HepG2 (cell line): ENCODE measurements around the gene RAB34. TPM values are rescaled to one million over a fixed set of nuclear protein-coding genes. Genes with fewer than 3 reads are reported as not detected.
A peak's percentile ranks its signal among the peaks of the same experiment; 100 is the strongest.

Experiments
- AGO1 ChIP-seq: fragments of 200-400 bp; formaldehyde crosslinking; IDR thresholded peaks from 2 replicates; pipeline ENCODE4 v1.6.1; 2017; ENCODE audit warnings: mild to moderate bottlenecking, low read depth, low read length, moderate library complexity; ENCODE audit not compliant: poor library complexity, severe bottlenecking
- BRD4 ChIP-seq: sonication (generic); formaldehyde crosslinking; IDR thresholded peaks from 2 replicates; pipeline ENCODE4 v1.4.0; 2020; ENCODE audit warnings: missing genetic modification reagents
- ELF1 ChIP-seq: sonication (generic); formaldehyde crosslinking; IDR thresholded peaks from 2 replicates; pipeline ENCODE4 v1.4.0; 2020; ENCODE audit warnings: missing genetic modification reagents
- FOSL1 ChIP-seq: sonication (generic); formaldehyde crosslinking; IDR thresholded peaks from 2 replicates; pipeline ENCODE4 v1.9.0; 2021; ENCODE audit warnings: missing genetic modification reagents, borderline replicate concordance
- HNRNPH1 ChIP-seq: fragments of 200-400 bp; formaldehyde crosslinking; optimal IDR thresholded peaks from 2 replicates; pipeline ENCODE3; 2017; ENCODE audit warnings: mild to moderate bottlenecking, low read depth, low read length
- HOXD1 ChIP-seq: sonication (generic); formaldehyde crosslinking; IDR thresholded peaks from 2 replicates; pipeline ENCODE4 v1.5.0; 2020; ENCODE audit warnings: missing genetic modification reagents
- KAT7 ChIP-seq: IDR thresholded peaks from 2 replicates; pipeline ENCODE4 v1.6.1; 2018; ENCODE audit warnings: borderline replicate concordance, missing compliant biosample characterization
- MAFK ChIP-seq, 2 experiments: IDR thresholded peaks in 1 of 2; conservative IDR thresholded peaks in 1 of 2; 2 replicates each; pipeline ENCODE4 v1.6.1; 2011; ENCODE audit warnings: improper control_type of control experiment in 2 of 2, low read length in 2 of 2
- NCOR1 ChIP-seq: fragments of 200-600 bp; sonication (generic); IDR thresholded peaks from 2 replicates; pipeline ENCODE4 v1.7.0; 2017; ENCODE audit warnings: antibody characterized with exemption, low read length, borderline replicate concordance
- PLSCR1 ChIP-seq: sonication (generic); formaldehyde crosslinking; IDR thresholded peaks from 2 replicates; pipeline ENCODE4 v1.5.0; 2020; ENCODE audit warnings: missing genetic modification reagents, mild to moderate bottlenecking, borderline replicate concordance
- RAD21 ChIP-seq: fragments of 450-650 bp; formaldehyde crosslinking; IDR thresholded peaks from 2 replicates; pipeline ENCODE4 v1.5.0; 2020; ENCODE audit warnings: mild to moderate bottlenecking
- REPIN1 ChIP-seq: sonication (generic); formaldehyde crosslinking; IDR thresholded peaks from 2 replicates; pipeline ENCODE4 v1.8.0; 2022; ENCODE audit warnings: missing genetic modification reagents, low read depth, mild to moderate bottlenecking, borderline replicate concordance
- SIN3A ChIP-seq: IDR thresholded peaks from 2 replicates; pipeline ENCODE4 v1.6.1; 2011; ENCODE audit warnings: low read depth, mild to moderate bottlenecking, control low read depth, low read length, borderline replicate concordance
- SMC3 ChIP-seq: IDR thresholded peaks from 2 replicates; pipeline ENCODE4 v1.6.1; 2011; ENCODE audit warnings: low read length, improper control_type of control experiment
- SMYD3 ChIP-seq: sonication (generic); formaldehyde crosslinking; IDR thresholded peaks from 2 replicates; pipeline ENCODE4 v1.8.1; 2023; ENCODE audit warnings: mild to moderate bottlenecking, missing genetic modification reagents
- ZBTB38 ChIP-seq: sonication (generic); formaldehyde crosslinking; IDR thresholded peaks from 2 replicates; pipeline ENCODE4 v1.5.1; 2020; ENCODE audit warnings: mild to moderate bottlenecking, missing genetic modification reagents
- ZFP37 ChIP-seq: sonication (generic); formaldehyde crosslinking; IDR thresholded peaks from 2 replicates; pipeline ENCODE4 v1.4.0; 2020; ENCODE audit warnings: missing genetic modification reagents, borderline replicate concordance
- ZNF224 ChIP-seq: sonication (generic); formaldehyde crosslinking; IDR thresholded peaks from 2 replicates; pipeline ENCODE4 v1.5.0; 2020; ENCODE audit warnings: mild to moderate bottlenecking, missing genetic modification reagents
- ZNF260 ChIP-seq: sonication (generic); formaldehyde crosslinking; IDR thresholded peaks from 2 replicates; pipeline ENCODE4 v1.4.0; 2020; ENCODE audit warnings: missing genetic modification reagents, low read depth, mild to moderate bottlenecking, borderline replicate concordance
- ZNF383 ChIP-seq: sonication (generic); formaldehyde crosslinking; IDR thresholded peaks from 2 replicates; pipeline ENCODE4 v1.4.0; 2020; ENCODE audit warnings: missing genetic modification reagents, mild to moderate bottlenecking, borderline replicate concordance
- ZNF44 ChIP-seq: sonication (generic); formaldehyde crosslinking; IDR thresholded peaks from 2 replicates; pipeline ENCODE4 v1.5.1; 2020; ENCODE audit warnings: mild to moderate bottlenecking, missing genetic modification reagents
- ZNF543 ChIP-seq: sonication (generic); formaldehyde crosslinking; IDR thresholded peaks from 2 replicates; pipeline ENCODE4 v1.4.0; 2020; ENCODE audit warnings: mild to moderate bottlenecking, missing genetic modification reagents
- ZNF891 ChIP-seq: sonication (generic); formaldehyde crosslinking; IDR thresholded peaks from 2 replicates; pipeline ENCODE4 v1.5.0; 2020; ENCODE audit warnings: mild to moderate bottlenecking, missing genetic modification reagents
- ZSCAN30 ChIP-seq: sonication (generic); formaldehyde crosslinking; IDR thresholded peaks from 2 replicates; pipeline ENCODE4 v1.5.0; 2020; ENCODE audit warnings: mild to moderate bottlenecking, missing genetic modification reagents
- polyA plus RNA-seq, 8 experiments: library from polyadenylated mRNA; depleted of rRNA in 3 of 8; stranded (reverse) in 7 of 8; unstranded in 1 of 8; fragments of >200 nt; fragmentation: Illumina TruSeq in 4 of 8; extraction: Trizol in 4 of 8; gene quantifications; 2 replicates each; pipeline versions ENCODE4 v1.2.1 to v1.2.3, GENCODE V29; 2011 to 2016; ENCODE audit warnings: low read depth in 4 of 8, missing spikeins in 1 of 8, mixed read lengths in 1 of 8; ENCODE audit not compliant: insufficient read depth in 1 of 8
- total RNA-seq, 5 experiments: library from RNA; depleted of rRNA; stranded (reverse); fragments of >200 nt; fragmentation: Illumina TruSeq; extraction: Trizol; gene quantifications; 2 replicates each; pipeline ENCODE4 v1.2.3, GENCODE V29; 2016; ENCODE audit warnings: low read depth in 1 of 5
- TF ChIP-seq, protein P1 (sequence below): sonication (generic); formaldehyde crosslinking; IDR thresholded peaks from 2 replicates; pipeline ENCODE4 v1.8.0; 2022; ENCODE audit warnings: mild to moderate bottlenecking, missing genetic modification reagents, moderate library complexity
- TF ChIP-seq, protein P2 (sequence below): sonication (generic); formaldehyde crosslinking; IDR thresholded peaks from 2 replicates; pipeline ENCODE4 v1.4.0; 2020; ENCODE audit warnings: missing genetic modification reagents, borderline replicate concordance

Gene RAB34
- total and polyA plus RNA-seq, 2 of the 13 experiments (the other 11 are each of a cell fraction or from before 2014, with no cell fraction given), result 0.49 TPM; not detected in 1

GRCh38 chr17:28725660-28726225 is 8.1 kb upstream of the RAB34 start (continued):
- TF ChIP-seq ZFP37, result no peak
- peak; percentile 82 for TF ChIP-seq ZNF543 (CRISPR knock-in tag)
- TF ChIP-seq MAFK (conservative IDR thresholded peaks at IDR 0.05 in 1 of 2, IDR thresholded peaks at IDR 0.05 in 1 of 2; ENCODE audit: low read length in 2 of 2), result no peak
- no peak for TF ChIP-seq SMYD3 (CRISPR knock-in tag)
- TF ChIP-seq RAD21 (CRISPR knock-in tag), result peak; percentile 68
- TF ChIP-seq, protein P1, sequence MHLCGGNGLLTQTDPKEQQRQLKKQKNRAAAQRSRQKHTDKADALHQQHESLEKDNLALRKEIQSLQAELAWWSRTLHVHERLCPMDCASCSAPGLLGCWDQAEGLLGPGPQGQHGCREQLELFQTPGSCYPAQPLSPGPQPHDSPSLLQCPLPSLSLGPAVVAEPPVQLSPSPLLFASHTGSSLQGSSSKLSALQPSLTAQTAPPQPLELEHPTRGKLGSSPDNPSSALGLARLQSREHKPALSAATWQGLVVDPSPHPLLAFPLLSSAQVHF, result no peak
- TF ChIP-seq HOXD1 (CRISPR knock-in tag), result no peak
- no peak for TF ChIP-seq ZSCAN30 (CRISPR knock-in tag)
- TF ChIP-seq AGO1, result peak; percentile 98
- 0 out of 2 replicates have a peak, but pooled peaks have one; percentile 40 for TF ChIP-seq ZNF44
- TF ChIP-seq KAT7, result no peak
- 0 out of 2 replicates have a peak, but pooled peaks have one; percentile 20 for TF ChIP-seq ZNF224 (CRISPR knock-in tag)
- no peak for TF ChIP-seq ZNF891 (CRISPR knock-in tag)
- TF ChIP-seq REPIN1, result no peak
- peak; percentile 46; the same call in 1 of the 2 replicates for TF ChIP-seq ZBTB38 (CRISPR knock-in tag)
- peak; percentile 61; the same call in 1 of the 2 replicates for TF ChIP-seq SIN3A
- TF ChIP-seq SMC3, result no peak
- TF ChIP-seq FOSL1 (CRISPR knock-in tag), result 0 out of 2 replicates have a peak, but pooled peaks have one; percentile 6
- TF ChIP-seq NCOR1, result no peak
- no peak; the same call in none of the 2 replicates for TF ChIP-seq BRD4 (CRISPR knock-in tag)
- TF ChIP-seq ELF1, result no peak
- 0 out of 2 replicates have a peak, but pooled peaks have one; percentile 46 for TF ChIP-seq PLSCR1 (CRISPR knock-in tag)
- no peak for TF ChIP-seq ZNF260 (CRISPR knock-in tag)
- TF ChIP-seq HNRNPH1, result no peak
- no peak for TF ChIP-seq ZNF383
- TF ChIP-seq, protein P2, sequence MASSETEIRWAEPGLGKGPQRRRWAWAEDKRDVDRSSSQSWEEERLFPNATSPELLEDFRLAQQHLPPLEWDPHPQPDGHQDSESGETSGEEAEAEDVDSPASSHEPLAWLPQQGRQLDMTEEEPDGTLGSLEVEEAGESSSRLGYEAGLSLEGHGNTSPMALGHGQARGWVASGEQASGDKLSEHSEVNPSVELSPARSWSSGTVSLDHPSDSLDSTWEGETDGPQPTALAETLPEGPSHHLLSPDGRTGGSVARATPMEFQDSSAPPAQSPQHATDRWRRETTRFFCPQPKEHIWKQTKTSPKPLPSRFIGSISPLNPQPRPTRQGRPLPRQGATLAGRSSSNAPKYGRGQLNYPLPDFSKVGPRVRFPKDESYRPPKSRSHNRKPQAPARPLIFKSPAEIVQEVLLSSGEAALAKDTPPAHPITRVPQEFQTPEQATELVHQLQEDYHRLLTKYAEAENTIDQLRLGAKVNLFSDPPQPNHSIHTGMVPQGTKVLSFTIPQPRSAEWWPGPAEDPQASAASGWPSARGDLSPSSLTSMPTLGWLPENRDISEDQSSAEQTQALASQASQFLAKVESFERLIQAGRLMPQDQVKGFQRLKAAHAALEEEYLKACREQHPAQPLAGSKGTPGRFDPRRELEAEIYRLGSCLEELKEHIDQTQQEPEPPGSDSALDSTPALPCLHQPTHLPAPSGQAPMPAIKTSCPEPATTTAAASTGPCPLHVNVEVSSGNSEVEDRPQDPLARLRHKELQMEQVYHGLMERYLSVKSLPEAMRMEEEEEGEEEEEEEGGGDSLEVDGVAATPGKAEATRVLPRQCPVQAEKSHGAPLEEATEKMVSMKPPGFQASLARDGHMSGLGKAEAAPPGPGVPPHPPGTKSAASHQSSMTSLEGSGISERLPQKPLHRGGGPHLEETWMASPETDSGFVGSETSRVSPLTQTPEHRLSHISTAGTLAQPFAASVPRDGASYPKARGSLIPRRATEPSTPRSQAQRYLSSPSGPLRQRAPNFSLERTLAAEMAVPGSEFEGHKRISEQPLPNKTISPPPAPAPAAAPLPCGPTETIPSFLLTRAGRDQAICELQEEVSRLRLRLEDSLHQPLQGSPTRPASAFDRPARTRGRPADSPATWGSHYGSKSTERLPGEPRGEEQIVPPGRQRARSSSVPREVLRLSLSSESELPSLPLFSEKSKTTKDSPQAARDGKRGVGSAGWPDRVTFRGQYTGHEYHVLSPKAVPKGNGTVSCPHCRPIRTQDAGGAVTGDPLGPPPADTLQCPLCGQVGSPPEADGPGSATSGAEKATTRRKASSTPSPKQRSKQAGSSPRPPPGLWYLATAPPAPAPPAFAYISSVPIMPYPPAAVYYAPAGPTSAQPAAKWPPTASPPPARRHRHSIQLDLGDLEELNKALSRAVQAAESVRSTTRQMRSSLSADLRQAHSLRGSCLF (CRISPR knock-in tag), result no peak
